Stimulated activated CD4-positive, alpha-beta T cell treated with anti-CD3 and anti-CD28 coated beads, TNF-alpha, amount 100 ng/mL, for 1 hour (primary cell): ENCODE measurements around the gene SRRM3.
"Not testable (repeated sequence)": the region's sequence is repeated elsewhere in the genome, so short reads cannot be mapped to it uniquely, and the experiment has no call there.

Experiments
- DNase-seq, 3 donors: peaks; one replicate each; pipeline ENCODE4 v3.0.0-alpha.2; 2020; ENCODE audit warnings: low read depth in 3 of 3, low spot score in 1 of 3

The SRRM3 gene

GRCh38 chr7:76201732-76202665 lies at the start of gene SRRM3:
SRRM3 (plus strand) TSS chr7:76201896; CDS start chr7:76235067, 33,171 bp downstream.
- DNase-seq, result peak; percentile 38 to 80 (median 60)

- DNase-seq, result no peak
These were observed 49.8 kb upstream of the SRRM3 start for GRCh38 chr7:76151932-76152331.

GRCh38 chr7:76153571-76154230 lies 48.0 kb upstream of the SRRM3 start:
- not testable (repeated sequence) for DNase-seq

GRCh38 chr7:76155938-76156337 lies 45.8 kb upstream of the SRRM3 start:
- no peak for DNase-seq

- DNase-seq, result not testable (repeated sequence)
These were observed 44.6 kb upstream of the SRRM3 start for GRCh38 chr7:76156992-76157685.

GRCh38 chr7:76158416-76158815 lies 43.3 kb upstream of the SRRM3 start:
- DNase-seq, result not testable (repeated sequence)

GRCh38 chr7:76162416-76163170 lies 39.1 kb upstream of the SRRM3 start:
- DNase-seq, result not testable (repeated sequence)

- DNase-seq, result not testable (repeated sequence)
These were observed 37.9 kb upstream of the SRRM3 start for GRCh38 chr7:76163812-76164211.

- no peak for DNase-seq
These were observed 36.4 kb upstream of the SRRM3 start for GRCh38 chr7:76165106-76165972.

- no peak for DNase-seq
These were observed 35.7 kb upstream of the SRRM3 start for GRCh38 chr7:76165973-76166403.

GRCh38 chr7:76166404-76167255 lies 35.1 kb upstream of the SRRM3 start:
- DNase-seq, result peak; percentile 73 to 81 (median 76)

- no peak for DNase-seq
These were observed 28.0 kb upstream of the SRRM3 start for GRCh38 chr7:76173566-76174205.

- DNase-seq, result not testable (repeated sequence)
These were observed 24.7 kb upstream of the SRRM3 start for GRCh38 chr7:76176951-76177350.

- DNase-seq, result no peak
These were observed 22.0 kb upstream of the SRRM3 start for GRCh38 chr7:76179686-76180085.

GRCh38 chr7:76182225-76182960 lies 19.3 kb upstream of the SRRM3 start:
- DNase-seq, result no peak

- no peak for DNase-seq
These were observed 16.4 kb upstream of the SRRM3 start for GRCh38 chr7:76185187-76185896.

- DNase-seq, result no peak
These were observed 14.4 kb upstream of the SRRM3 start for GRCh38 chr7:76187272-76187671.
